ENCODE results near the gene RFX8.

- no peak for TF ChIP-seq CTCF (IDR thresholded peaks at IDR 0.05)
- TF ChIP-seq POLR2A (IDR thresholded peaks at IDR 0.05): no peak
These were observed 119.4 kb downstream of the RFX8 start for GRCh38 chr2:101355401-101356054.
